ENCODE results near the gene SH3RF1.

The SH3RF1 gene

DNA sequence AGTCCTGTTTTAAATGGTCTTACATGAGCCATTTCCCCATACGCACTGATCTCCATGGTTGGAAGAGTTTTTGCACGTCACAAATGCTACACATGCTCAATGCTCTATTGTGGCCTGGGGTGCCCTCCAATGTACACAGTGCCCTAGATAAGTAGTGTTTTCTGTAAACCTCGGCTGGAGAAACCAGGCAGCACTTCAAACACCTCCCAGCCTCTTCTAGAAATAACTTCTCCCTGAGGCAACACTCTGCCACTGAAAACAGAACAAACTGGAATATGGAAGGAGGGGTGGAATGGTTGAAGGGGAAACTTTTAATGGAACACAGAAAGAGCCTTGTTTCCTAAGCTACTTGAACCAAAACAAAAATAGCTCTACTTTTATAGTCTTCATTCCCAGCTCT lies 136.8 kb downstream of the SH3RF1 start:
- no peak for DNase-seq (ENCODE audit: low read depth in 2 of 2)

DNA sequence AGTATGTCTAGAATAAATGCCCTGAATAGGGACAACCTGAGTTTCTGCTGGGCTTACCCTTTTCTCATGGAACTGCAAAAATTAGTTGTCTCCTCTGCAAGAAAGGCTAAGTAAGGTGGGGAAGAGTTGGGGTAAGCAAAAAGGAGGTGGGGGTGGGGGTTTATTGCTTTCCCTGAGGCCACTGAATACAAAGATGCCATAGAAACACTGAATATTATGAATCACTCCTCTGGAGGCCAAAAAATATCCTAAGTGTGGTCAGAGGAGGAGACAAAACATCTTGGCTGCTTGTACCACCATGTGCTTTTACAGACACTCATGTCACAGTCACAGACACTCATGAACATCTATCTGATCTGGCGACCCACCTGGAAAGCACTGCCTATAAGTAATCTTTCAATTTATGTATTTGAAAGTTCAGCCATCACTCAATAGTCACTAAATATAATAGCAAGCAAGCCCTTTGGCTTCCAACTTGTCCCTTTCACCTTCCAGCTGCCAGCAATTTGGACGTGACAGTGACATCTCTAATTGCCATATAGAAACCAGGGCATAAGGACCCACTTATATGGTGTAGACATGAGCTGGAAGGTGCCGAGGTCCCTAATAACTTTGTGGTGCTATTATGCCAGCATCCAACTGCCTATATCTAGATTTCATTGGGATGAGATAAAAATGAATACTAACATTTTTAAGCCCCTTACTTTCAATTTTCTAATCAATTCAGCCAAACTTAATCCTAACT lies 138.0 kb downstream of the SH3RF1 start:
- DNase-seq (ENCODE audit: low read depth in 2 of 2): no peak

DNA sequence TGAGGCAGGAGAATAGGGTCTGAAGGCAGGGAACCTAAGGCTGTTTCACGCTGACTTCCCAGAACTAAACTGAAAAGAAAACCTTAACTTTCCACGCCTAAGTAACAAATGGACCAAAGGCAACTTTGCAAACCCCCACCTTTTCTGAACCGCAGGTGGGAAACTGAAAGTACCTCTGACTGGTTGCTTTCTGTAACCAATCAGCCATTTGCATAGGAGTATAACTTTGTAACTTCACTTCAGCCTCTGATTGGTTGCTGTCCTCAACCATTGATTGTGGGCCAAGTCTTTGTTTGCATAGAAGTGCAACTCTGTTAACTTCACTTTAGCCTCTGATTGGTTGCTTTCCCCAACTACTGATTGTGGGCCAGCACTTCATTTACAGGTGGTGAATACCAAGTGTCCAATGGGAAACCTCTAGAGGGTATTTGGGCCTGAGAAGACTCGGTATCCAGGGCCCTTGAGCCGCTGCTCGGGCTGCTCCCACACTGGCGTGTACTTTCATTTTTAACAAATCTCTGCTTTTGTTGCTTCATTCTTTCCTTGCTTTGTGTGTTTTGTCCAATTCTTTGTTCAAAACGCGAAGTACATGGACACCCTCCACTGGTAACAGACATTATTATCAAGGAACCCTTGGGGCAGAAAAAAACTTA lies 139.1 kb downstream of the SH3RF1 start:
- no peak for DNase-seq (ENCODE audit: low read depth in 2 of 2)

DNA sequence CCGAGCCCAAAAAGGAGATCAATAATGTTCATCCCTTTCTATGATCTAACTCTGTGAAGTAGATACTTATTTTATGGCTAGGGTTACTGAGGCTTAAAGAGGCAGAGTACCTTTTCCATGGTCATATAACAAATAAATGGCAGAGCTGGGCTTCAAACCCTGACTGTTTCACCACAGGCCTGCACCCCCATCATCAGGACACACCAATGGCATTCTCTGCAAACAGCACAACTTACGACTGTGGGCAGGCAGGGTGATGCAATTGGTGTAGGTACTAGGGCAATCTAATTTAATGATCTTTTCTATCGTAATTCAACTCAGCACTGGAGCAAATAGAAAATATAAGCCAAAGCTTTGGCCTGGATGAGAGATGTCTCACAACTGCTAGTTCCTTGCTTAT lies 141.9 kb downstream of the SH3RF1 start:
- no peak for DNase-seq (ENCODE audit: low read depth in 2 of 2)

DNA sequence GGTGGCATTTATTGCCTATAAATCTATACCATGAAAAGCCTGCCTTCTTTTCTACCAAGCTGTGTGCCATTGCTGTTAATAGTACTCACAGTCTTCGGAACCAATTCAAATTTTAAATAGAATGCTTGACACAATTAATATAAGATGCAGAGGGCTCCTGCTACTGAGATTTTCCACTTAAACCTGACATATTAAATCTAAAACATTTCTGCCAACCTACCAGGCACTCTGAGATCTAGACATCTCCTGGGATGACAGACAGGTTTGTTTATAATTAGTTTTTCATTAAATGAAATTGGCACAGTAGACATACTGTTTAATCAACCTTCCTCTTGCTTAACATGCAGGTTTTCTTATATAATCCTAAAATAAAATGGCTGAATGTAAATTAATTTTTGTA lies 143.4 kb downstream of the SH3RF1 start:
- DNase-seq (ENCODE audit: low read depth in 2 of 2): no peak

DNA sequence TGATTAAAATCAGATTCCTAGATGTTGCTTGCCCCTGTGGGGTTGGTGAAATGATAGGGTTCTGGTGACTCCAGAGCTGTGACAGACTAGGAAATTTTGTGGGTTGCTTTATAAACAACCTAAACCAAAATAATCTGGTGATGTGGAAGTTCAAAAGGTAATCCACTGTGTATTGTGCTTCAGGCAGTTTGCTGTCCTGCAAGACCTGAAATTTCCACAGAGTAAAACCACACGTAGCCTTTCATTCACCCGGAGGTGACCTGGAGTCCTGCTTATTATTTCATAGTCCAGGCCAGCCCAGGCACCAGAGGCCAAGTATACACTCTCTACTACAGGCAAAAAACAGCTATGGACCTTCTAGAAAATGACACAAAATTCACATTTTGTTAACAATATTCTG lies 146.1 kb downstream of the SH3RF1 start:
- DNase-seq (ENCODE audit: low read depth in 2 of 2): no peak

DNA sequence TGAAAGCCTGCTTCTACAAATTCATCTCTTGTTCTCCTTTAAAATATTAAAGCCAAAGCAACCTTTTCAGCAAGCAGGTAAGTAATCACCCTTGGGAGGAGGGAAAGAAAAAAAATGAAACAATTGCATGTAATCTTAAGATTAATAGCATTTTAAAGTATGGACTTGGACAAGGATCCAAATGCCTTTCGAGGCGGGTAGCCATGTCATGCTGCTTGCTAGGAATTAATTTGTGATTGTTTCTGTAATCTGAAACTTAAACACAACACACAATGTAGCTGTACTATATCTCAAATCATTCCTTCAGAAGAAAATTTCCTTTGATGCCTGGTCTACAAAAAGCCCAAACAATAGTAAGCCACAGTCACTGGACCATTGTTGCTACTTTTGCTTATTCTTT lies 148.3 kb downstream of the SH3RF1 start:
- DNase-seq (ENCODE audit: low read depth in 2 of 2): no peak

DNA sequence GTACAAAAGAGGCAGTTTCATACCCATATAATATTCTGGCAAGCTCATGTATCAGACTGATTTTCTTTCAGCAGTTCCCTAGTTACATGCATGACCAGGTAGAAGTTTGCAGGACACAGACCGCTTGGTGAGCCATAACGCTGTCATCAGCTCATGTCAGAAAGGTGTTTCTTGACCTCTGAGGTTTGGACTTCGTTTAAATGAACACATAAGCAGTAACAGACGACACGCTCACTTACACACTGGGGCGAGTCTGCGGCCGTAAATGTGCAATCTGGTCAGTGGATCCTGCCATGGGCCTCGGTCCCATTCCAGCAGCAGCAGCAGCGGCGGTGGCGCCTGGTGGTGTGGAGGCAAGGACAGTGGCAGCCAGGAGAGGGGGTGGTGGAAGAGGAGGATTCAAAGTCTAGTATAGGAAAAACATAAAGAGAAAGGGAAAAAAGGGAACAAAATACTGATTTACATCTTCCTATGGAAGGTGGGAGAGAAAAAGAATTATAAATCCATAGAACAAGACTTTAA lies 148.8 kb downstream of the SH3RF1 start:
- no peak for DNase-seq (ENCODE audit: low read depth in 2 of 2)

DNA sequence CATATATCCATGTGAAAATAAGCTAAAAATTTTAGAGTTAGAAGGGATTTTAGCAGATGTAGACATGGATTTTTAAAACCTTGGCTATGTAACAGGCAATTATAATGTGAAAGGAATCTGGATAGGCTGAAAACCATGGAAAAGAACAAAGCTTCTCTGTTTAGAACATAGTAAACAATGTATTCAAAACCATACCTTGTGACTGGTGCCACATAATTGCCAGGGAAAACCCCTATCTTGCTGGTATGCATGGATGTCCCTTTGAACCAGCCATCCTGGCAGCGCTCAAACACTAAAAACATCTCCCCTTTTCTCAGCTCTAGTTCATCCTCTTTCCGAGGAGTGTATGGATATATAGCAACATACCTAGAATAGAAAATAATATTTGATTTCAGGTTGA lies 150.1 kb downstream of the SH3RF1 start:
- no peak for DNase-seq (ENCODE audit: low read depth in 2 of 2)

DNA sequence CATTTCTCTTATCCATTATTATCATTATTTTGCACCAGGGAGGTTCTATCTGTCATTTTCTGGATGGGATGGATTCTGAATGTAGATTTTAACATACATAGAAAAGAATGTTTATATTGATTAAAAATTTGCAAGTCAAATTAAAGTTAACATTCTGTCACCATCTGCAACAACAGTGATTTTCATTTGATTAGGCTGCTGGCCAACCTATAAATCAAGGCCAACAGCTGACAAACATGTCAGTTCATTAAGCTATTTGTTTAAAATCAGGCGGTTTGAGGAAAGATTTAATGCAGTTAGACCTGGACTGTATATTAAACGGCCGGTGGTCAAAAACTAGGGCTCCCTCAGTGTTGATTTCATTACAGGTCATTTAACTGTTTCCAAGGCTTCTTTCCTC lies 151.2 kb downstream of the SH3RF1 start:
- no peak for DNase-seq (ENCODE audit: low read depth in 2 of 2)

DNA sequence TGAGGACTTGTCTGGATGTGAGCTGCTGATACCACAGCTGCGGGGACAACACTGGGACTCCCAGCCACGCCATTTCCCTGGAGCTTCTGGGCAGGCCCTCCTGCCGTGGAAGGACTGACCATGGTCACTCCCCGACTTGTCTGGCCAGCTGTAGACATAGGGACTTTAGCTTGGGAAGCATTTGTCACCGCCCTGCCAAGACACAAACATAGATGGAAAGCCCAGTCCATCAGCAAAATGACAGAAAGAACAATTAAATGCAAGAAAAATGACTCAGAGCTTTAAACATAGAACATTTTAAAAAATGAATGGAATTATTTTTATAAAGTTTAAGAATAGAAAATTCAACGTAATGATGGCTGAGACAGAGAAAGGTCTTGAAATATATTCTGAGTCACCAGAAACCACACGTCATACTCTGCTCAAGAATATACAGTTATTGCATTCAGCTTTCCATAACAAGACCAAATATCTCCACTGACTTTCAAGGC lies 153.1 kb downstream of the SH3RF1 start:
- DNase-seq (ENCODE audit: low read depth in 2 of 2): no peak

DNA sequence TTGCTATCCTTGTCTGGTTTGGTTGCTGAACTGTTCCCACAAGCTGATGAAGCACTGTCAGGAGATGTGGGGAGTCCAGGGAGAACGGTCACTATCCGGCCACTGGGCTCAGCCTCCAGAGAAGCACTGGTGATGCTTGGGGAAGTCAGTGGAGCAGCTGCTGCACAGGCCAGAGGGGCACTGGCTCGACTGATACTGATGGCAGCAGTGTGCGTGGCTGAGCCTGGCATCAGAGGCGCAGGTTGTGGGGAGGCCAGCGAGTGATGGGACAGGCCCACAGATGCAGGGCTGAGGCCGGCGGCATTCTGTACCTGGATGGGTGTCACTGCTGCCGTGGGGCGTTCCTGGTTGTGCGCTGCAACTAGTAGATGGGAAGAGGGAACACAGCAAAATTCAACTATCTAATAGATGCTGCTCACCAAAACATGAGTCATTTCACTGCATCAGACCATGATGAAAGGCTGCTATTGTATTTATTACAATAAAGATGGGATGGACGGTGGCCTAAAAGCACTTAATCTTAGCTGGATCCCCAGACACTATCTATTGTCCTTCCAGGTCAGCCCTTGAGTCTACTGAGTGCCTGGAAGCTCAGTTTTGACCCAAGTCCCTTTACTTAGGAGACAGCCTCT lies 154.4 kb downstream of the SH3RF1 start:
- DNase-seq (ENCODE audit: low read depth in 2 of 2): no peak

DNA sequence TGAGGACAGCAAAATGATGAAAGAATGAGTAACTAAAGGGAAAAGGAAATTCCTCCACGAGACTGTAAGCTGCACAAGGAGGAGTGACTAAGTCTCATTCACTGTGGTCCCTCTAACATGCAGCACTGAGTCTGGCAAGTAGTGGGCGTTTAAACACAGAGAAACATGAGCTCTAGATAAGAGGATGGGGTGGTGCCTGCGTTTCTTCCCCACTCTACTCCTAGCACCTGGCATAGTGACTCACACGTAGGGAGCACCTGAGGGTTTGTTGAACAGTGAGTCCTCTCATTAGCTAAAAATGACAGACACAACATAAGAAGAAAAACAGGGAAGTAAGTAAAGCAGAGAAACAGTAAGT lies 154.9 kb downstream of the SH3RF1 start:
- DNase-seq (ENCODE audit: low read depth in 2 of 2): no peak

DNA sequence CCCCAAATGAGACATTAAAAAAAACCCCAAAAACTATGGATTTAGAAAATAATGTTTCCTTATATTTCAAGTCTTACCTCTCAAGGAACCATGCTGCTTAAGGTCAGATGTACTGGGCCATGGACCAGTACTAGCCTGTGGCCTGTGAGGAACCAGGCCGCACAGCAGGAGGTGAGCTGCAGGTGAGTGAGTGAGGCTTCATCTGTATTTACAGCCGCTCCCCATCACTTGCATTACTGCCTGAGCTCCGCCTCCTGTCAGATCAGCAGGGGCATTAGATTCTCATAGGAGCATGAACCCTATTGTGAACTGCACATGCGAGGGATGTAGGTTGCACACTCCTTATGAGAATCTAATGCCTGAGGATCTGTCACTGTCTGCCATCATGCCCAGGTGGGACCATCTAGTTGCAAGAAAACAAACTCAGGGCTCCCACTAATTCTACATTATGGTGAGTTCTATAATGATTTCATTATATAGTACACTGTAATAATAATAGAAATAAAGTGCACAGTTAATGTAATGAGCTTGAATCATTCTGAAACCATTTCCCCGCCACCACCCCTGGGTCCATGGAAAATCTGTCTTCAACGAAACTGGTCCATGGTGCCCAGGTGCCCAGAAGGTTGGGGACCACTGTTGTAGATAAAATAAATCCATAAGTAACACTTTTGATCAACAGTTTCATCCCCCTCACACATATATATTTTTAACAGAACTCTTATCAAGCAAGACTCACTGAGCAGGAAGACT lies 155.4 kb downstream of the SH3RF1 start:
- no peak for DNase-seq (ENCODE audit: low read depth in 2 of 2)

DNA sequence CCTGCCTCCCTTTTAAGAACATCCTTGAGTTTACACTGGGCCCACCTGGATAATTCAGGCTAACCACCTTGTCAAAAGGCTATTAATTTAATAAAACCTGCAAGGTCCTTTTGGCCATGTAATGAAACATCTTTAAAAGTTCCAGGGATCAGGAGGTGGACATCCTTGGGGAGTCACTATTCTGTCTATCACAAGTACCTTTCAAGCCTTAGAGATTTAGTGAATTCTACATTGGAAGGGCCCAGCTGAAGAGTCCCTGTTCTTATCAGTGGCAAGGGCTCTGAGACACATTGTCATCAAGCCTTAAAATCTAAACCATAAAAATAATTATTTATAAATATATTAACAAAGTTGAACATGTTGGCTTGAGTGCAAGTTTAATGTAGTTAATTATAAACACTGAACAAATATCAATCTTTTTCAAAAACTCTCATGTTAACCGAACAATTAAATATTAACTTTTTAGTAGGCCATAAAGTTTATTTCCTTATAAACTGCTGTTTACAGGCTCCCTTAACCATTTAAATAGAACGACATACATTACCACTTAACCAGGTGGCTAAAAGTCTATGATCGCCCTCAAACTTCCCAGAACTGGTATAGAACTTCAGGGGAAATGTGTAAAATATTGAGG lies 156.3 kb downstream of the SH3RF1 start:
- no peak for DNase-seq (ENCODE audit: low read depth in 2 of 2)

DNA sequence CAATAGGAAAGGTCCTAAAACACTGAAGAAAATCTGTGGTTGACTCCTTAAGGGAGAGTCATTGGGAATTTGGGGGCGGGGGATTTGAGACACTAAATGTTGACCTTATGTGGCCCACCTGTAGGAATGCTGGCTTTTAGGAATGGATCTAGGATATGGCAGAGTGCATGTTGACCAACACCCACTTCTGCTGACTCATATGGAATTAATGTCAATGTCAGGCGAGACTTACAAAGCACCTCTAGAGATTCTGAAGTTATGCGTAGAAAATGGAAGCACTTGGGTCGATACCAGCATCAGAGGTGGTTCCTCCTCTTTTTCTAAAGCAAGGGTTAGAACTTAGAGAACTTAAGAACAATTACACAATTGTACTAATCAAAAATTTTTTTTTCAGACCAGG lies 160.1 kb downstream of the SH3RF1 start:
- no peak for DNase-seq (ENCODE audit: low read depth in 2 of 2)

DNA sequence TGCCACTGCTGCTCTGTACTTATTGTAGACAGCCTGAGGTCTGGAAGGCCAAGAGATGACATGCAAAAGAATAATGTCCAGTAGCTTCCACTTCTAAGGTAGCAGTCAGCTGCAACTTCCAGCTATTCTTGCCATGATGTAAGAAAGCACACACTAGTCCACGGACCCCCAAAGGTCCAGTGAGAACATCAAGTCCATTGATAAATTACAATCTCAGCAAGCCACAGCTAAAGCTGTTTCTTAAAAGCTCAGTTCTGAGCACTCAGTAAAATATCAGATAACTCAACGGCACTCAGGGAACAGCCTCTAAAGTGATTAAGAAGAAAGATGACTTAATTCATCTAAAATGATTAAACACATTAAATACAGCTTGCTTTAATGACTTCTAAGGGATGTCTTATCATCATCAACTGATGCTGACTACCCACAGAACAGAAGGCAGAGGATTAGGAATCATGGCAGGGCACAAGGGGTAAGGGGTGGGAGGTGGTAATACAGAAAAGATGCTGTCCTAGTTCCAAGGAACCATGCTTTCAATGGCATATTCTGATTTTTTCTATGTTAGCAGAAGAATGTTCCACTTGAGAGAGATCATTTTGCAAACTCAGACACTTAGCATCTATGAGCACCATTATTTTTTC lies 161.6 kb downstream of the SH3RF1 start:
- DNase-seq (ENCODE audit: low read depth in 2 of 2): no peak

DNA sequence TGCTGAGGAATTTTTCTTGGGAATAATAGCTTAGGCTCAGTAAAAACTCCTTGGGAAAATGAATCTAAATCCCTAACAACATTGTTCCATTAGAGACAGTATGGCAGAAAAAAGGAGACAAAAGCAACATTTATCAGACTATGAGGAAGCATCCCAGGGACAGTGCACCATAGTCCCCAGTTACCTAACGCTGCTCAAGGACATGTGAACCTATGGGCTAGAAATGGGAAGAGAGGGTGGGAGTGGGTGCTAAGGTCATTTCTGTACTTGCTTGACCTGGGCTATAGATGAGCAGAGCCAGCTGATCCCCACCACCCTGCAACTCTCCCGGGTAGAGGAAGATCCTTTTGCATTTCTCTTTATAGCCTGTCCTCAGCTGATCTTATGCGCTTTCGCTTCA lies 162.5 kb downstream of the SH3RF1 start:
- no peak for DNase-seq (ENCODE audit: low read depth in 2 of 2)

DNA sequence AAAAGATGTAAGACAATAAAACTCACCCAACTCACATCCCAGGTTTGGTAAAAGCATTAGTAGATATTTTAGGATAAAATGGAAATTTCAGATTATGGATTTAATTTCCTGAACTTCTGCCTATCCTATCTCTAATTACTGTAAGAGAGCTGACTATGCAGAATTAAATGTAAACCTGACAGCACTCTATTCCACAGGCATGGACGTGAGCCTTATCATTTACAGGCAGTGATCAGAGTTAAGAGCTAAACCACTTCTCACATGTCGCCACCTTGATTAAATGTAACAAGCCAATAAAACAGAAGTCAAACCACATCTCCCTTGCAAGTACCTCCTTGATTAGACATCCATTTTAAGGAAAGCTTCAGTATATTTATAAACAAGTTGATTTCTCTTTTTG lies 163.2 kb downstream of the SH3RF1 start:
- no peak for DNase-seq (ENCODE audit: low read depth in 2 of 2)

DNA sequence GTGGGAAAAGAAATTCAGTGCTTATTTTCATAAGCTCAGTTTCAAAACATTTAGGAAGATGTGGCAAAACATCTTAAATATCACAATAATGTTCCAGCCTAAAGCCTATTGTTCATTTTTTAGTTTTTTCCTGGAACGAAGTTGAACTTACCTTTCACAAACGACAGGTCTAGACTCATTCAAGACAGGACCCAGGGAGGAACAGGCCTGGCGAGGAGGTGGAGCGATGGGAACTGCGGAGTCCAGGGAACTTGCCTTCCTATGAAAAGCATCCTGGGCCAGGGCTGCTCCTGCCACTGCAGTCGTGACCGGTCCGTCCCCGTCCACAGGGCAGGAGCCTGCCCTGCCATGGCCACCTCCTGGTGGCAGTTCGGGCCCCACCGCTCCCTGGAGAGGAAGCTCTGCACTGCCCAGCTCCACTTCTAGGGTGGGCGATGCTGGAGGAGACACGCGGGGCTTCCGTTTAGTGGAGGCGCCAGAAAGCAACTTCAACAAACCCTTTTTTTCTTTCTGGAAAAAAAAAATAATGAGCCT lies 164.0 kb downstream of the SH3RF1 start:
- DNase-seq (ENCODE audit: low read depth in 2 of 2): no peak

DNA sequence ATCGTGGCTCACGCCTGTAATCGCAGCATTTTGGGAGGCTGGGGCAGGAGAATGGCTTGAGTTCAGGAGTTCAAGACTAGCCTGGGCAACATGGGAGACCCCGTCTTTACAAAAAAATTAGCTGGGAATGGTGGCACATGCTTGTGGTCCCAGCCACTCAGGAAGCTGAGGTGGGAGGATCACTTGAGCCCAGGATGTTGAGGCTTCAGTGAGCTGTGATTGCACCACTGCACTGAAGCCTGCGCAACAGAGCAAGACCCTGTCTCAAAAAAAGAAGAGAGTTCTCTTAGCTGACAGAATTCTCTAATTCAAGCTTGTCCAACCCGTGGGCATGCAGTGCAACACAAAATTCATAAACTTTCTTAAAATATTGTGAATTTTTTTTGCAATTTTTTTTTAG lies 165.1 kb downstream of the SH3RF1 start:
- DNase-seq (ENCODE audit: low read depth in 2 of 2): no peak

Measured in activated CD8-positive, alpha-beta memory T cell treated with anti-CD3 and anti-CD28 coated beads for 4 hours (primary cell).